Measurements from ENCODE around the gene CCDC68. TPM values are rescaled to one million over a fixed set of nuclear protein-coding genes. Genes with fewer than 3 reads are reported as not detected.
"Not testable (repeated sequence)": the region's sequence is repeated elsewhere in the genome, so short reads cannot be mapped to it uniquely, and the experiment has no call there.

Gene CCDC68, protein sequence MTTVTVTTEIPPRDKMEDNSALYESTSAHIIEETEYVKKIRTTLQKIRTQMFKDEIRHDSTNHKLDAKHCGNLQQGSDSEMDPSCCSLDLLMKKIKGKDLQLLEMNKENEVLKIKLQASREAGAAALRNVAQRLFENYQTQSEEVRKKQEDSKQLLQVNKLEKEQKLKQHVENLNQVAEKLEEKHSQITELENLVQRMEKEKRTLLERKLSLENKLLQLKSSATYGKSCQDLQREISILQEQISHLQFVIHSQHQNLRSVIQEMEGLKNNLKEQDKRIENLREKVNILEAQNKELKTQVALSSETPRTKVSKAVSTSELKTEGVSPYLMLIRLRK
- polyA plus RNA-seq (ENCODE audit: insufficient read length in 4 of 4): 10 to 100 TPM in 1 of 4 donors, 1 to 10 TPM in 3; 3.2 to 12.0 (median 9.2) TPM

DNA sequence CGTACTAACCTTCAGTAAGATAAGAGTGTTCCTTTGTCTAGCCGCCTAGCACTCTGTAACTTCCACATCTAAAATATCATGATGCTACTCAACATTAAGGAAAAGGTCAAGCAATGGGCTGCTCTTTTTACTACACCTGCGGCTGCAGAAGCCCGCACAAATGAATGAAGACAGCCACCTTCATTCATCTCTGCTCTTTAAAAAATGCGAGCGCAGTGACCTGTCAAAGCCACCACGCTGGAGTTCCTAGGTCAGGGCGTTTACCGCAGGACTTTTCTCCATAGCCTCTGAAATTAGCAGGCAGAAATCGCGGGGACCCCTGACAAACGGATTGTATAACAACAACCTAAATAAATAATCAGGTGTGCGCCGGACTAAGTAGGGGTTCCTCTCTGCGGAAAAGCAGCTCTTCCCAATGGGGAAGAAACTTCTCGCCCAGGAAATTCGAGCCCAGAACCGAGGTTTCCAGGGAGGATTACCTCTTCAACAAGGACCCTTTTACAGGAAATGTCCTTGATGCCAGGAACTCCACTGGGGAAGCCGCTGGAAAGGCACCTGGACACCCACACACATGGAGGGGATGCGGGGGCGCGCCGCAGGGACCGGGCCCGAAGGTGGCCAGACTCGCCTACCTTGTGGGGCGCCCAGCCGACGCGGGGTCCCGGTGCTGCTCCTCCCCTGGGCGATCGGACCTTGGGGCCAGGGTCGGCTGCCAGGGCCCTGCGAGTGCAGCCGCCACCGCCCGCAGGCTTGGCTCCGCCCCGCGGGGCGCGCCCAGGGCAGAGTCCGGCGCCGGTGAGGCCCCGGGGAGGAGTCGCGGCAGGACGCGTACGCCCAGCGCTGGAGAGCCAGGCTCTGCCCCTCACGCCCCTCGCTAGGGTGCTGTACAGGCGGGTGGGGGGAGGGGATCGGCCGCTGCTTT, at the start of gene CCDC68:
CCDC68 (minus strand) TSS at position 758 of the 922 bp plus-strand sequence. CDS start 16,670 bp downstream, outside the sequence.
- peak in 1 of 4 donors; percentile 42 for DNase-seq (ENCODE audit: low read depth in 4 of 4, low spot score in 3 of 4)

DNA sequence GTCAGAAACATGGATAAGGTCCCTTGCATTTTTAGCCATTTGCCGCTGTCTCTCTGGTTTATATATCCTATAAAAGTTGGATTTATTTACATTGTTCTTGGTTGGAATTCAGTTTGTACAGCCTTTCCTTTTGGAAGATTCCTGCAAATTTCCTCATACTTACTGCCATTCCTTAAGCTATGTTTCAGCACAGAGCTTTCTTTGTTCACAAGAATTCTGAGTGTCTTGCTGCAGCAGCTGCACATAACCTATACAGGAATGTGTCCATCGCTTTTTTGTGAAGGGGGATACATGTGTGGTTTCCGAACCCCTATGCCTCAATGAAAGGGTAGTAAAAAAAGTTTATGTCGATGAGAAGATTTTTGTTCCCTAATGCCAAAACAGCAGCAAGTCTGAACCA, 48.3 kb upstream of the CCDC68 start:
- DNase-seq (ENCODE audit: low read depth in 4 of 4, low spot score in 3 of 4): no peak

DNA sequence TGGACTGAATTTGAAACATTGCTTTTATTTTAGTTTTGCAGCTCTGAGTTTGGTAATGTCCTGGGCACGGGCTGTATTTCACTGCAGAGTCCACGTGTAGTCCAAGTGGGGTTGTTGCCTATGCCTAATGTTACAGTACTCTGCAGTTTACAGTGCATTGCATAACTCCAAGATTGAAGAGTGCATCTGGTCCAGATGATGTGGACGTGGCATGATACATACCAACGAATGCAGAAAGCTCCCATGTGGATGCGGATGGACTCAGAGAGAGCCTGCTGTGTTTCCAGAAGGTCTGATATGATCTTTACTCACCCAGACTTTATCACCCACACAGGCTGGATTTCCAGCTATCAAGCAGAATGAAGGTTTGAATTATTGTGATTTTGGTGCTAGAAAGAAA, 44.4 kb upstream of the CCDC68 start:
- DNase-seq (ENCODE audit: low read depth in 4 of 4, low spot score in 3 of 4): no peak

DNA sequence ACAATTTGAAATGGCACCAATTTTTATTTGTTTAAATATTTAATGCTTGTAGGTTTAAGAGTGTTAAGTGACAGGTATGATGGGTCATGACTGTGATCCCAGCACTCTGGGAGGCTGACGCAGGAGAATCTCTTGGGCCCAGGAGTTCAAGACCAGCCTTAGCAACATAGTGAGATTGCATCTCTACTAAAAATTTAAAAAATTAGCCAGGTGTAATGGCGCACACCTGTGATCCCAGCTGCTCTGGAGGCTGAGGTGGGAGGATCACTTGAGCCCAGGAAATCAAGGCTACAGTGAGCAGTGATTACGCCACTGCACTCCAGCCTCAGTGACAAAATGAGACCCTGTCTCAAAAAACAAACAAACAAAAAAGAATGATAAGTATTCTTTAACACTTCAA, 43.0 kb upstream of the CCDC68 start:
- DNase-seq (ENCODE audit: low read depth in 4 of 4, low spot score in 3 of 4): no peak

DNA sequence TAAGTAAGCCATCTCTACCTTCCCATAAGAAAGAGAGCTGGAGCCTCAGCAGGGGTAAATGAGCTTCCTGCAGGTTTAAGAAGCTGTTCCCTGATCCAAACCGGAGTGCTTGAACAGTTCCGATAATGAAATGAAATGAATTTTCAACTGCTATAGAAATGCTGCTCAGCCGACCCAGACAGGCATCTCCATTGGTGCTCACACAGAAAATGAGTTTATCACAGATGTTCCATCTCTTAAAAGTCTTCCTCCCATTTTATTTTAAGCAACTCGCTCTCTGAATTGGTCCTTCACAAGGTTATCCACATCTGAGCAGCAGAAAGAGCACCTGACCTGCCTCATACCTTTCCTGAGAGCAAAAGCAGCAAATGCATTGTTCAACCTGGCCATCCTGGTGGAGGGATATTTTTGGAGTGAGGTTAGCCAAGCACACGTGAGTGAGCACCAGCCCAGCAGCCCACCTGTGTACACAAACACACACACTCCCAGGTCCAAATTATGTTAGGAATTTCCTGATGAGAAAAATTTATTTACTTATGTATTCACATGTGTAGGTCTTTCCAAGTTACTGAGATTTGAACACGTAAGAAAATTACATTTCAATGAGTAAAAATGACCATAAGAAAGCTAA, 42.2 kb upstream of the CCDC68 start:
- DNase-seq (ENCODE audit: low read depth in 4 of 4, low spot score in 3 of 4): no peak

DNA sequence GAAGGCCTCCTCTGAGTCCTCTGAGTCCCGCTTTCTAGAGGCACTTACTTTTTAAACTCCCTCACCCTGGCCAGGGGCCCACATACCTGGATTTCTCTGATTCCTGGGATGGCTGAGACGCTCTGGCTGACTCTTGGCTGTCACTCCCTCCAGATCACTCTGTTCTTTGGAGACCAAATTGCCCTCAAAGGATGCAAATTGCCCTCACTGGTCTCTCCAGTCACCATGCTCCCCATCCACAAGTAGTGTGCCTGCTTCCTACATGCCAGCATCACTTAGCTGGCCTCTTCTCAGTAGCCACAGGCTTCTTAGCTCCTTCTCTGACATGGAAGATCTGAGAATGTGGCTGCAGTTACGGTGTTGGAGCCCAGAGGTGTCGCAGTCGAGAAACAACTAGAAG, 41.3 kb upstream of the CCDC68 start:
- no peak for DNase-seq (ENCODE audit: low read depth in 4 of 4, low spot score in 3 of 4)

DNA sequence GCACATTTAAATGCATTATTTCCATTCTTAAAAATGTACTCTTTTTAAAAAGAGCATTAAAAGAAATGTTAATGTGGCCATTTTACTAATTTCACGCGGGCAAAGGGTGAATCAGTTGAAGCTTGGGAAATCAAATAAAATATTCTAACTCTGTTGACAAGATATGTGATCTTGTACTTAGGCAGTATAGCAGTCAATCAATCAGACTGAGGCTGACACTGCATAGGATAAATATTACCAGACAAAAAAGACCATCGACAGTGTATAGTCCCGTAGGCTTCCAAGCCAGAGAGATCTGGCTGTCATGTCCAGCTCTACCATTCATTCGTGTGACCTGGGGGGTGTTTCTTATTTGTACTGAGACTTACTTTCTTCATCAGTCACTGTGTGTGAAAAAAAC, 39.8 kb upstream of the CCDC68 start:
- no peak for DNase-seq (ENCODE audit: low read depth in 4 of 4, low spot score in 3 of 4)

DNA sequence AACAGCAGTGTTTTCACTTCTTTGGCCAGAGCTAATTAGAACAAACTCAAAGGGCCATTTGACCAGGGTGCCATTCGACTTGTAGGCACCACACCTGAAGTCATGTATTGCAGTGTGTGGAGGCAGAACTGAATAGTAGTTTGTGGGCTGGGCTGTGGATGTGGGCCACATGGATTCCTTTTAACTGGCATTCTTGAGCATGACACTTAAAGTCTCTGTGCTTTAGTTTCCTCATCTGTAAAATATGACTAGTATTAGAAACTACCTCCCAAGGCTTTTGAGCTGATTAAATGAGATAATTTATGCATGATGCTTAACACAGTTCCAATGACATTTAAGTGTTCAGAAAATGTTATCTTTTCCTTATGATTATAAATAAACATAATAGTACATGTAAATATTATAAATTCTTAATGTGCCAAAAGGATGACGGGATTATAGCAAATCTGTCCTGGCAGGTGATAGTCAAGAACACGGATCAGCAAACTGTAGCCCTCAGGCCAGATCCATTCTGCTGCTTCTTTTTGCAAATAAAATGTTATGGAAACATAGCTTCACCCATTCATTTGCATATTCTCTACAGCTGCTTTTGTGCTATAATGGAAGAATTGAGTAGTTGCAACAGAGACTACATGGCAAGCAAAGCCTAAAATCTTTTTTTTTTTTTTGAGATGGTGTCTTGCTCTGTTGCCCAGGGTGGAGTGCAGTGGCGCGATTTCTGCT, 36.3 kb upstream of the CCDC68 start:
- no peak for DNase-seq (ENCODE audit: low read depth in 4 of 4, low spot score in 3 of 4)

DNA sequence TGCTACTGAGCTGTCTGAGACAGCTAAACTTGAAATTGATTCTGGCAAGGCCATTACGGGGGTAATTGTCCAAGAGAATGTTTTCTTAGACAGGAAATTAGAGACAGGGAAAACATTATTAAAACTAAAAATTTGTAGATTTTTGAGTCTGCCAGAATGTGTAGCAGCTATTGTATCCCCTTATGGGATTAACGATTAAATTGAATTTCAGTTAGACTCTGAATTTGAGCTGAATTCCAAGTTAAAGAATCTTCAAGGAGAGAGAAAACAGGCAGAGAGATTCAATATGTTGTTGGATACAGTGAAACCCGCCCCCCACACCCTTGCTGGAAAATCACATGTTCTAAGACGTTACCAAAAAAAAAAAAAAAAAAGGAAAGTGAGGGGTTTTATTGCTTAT, 32.7 kb upstream of the CCDC68 start:
- no peak for DNase-seq (ENCODE audit: low read depth in 4 of 4, low spot score in 3 of 4)

DNA sequence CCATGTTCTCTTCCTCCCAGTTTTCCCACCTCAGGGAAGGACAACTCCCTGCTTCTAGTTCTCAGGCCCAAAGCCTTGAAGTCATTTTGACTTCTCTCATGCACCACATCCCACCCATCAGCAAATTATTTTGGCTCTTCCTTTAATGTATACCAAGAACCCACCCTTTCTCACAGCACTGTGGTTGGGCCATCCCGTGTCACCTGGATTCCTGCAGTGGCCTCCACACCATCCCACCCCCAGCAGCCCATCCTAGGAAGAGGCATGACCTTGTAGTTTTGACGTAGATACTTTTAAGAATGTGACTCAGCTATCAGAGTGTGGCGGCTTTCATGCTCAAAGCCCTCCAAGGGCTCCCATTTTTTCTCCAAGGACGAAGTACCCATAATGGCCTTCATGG, 25.6 kb upstream of the CCDC68 start:
- no peak for DNase-seq (ENCODE audit: low read depth in 4 of 4, low spot score in 3 of 4)

DNA sequence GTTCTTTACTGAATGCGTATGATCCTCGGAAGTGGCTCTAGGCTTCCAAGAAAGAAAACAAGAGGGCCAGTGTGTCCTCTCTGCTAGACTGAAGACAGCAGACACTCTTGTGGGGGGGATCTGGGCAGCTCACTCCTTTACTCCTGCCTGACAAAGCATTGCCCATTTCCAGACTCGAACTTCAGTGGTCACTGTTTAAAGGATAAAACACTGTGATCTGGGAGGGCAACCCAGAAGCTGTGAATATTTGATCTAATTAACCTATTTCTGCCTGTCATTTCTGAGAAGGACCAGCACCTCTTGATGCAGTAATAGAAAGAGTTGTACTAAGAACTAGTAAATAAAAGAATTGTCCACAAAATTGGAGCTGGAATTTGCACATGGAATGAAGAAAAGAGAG, 24.5 kb upstream of the CCDC68 start:
- DNase-seq (ENCODE audit: low read depth in 4 of 4, low spot score in 3 of 4): no peak

DNA sequence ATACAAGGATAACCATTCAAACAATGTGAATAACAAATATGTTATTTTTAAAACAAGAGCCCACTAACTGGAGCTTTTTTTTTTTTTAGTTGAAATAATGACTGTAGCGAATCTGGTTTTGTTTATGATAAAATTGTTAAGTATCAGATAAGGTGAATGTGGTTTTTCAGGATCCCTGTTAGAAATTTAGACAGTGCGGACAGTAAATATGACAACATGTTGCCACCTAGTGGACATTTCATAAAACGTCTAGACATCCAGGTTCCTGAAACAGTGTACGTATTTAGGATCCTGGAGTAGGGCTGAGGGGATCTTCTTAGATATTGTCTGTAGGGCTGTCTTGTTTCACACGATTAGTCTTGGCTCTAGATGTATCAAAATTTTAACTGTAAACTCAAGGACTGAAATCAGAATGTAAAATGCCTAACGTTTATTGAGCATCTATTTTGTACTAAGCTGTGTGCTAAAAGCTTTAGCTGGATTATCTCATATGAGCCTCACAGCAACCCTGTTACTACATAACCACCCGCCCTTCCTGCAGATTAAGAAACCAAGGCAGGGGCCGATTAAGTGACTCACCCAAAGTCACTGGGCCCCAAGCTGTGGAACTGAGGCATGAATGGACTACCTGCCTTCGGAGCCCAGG, 23.9 kb upstream of the CCDC68 start:
- peak in 3 of 4 donors; percentile 14 to 29 (median 15) for DNase-seq (ENCODE audit: low read depth in 4 of 4, low spot score in 3 of 4)

DNA sequence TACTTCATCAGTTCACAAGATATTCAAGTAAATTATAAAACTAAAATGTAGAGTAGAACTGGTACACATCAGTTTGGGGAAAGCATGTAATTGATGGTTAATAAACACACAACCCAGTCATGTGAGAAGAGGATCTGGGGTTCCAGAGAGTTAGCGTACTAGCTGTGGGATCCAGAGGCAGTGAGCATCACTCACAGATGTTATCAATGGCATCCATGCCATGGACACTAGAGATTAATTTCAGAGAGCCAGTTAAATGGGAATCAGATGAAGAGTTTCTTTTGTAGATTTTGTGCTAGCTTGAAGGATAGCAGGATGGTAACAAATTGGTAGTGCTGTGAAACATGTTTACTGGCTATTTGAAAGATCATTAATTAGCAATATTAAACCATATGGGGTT, 21.8 kb upstream of the CCDC68 start:
- no peak for DNase-seq (ENCODE audit: low read depth in 4 of 4, low spot score in 3 of 4)

DNA sequence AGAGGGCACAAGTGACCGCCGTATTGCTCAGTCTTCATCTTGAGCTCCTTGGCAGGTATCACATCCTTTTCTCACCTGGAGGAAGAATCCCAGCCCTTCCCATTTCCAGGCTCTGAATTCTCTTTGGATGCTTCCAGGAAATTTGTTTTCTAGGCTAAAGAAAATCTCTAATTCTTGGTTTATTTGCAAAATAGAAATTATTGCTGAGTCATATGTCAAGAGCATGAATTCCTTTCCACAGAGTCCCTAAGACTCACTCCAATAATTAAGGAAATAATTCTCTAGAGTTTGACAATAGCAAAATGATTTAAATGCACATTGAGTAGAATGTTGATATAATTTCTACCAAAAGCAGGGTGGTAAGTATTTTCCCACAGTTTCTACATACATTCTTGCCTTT, 16.3 kb upstream of the CCDC68 start:
- DNase-seq (ENCODE audit: low read depth in 4 of 4, low spot score in 3 of 4): no peak

DNA sequence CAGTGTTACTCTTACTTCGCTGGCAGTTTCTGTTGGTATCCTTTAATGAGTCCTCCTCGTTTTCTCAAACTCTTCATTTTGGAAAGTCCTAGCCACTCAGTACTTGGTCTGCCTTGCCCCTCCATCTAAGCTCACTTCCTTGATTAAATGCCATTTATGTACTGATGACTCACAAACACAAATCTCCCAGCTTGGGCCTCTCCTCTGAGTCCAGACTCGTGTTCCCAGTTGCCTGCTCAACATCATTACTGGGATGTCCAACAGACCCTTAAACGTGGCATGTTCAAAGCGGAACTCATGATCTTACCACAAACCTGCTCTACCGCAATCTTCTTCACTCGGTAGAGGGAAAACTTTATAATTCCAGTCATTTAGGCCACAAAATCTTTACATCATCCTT, 13.8 kb upstream of the CCDC68 start:
- DNase-seq (ENCODE audit: low read depth in 4 of 4, low spot score in 3 of 4): no peak

DNA sequence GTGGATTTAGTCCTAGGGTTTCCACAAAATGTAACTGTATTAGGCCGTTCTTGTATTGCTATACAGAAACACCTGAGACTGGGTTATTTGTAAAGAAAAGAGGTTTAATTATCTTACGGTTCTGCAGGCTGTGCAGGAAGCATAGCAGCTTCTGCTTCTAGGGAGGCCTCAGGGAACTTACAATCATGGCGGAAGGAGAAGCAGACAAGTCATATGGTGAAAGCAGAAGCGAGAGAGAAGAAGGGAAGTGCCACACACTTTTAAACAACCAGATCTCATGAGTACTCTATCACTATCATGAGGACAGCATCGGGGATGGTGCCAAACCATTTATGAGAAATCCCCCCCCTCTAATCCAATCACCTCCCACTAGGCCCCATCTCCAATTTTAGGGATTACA, 9.5 kb upstream of the CCDC68 start:
- DNase-seq (ENCODE audit: low read depth in 4 of 4, low spot score in 3 of 4): no peak

DNA sequence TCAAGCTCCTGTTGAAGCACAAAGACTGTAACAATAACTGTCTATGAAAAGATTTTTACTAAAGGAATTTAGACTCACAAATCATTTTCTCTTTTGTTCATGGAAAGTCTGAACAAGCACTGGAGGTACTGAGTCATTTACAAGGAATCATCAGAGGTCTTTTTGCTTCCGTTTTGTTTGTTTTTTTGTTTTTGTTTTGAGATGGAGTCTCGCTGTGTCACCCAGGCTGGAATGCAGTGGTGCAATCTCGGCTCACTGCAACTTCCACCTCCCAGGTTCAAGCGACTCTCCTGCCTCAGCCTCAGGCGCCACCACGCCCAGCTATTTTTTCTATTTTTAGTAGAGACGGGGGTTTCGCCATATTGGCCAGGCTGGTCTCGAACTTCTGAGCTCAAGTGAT, 9.0 kb upstream of the CCDC68 start:
- not testable (repeated sequence) for DNase-seq (ENCODE audit: low read depth in 4 of 4, low spot score in 3 of 4)

DNA sequence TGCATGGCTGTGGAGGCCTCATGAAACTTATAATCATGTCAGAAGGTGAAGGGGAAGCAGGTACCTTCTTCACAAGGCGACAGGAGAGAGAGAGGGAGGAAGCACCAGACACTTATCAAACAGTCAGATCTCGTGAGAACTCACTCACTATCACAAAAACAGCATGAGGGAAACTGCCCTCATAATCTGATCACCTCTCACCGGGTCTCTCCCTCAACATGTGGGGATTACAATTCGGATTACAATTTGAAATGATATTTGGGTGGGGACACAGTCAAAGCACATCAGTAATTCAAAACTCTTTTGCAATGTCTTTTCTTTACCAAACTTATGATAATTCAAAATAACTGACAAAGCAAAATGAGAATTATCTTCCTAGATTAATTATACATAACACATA, 8.5 kb upstream of the CCDC68 start:
- DNase-seq (ENCODE audit: low read depth in 4 of 4, low spot score in 3 of 4): no peak

DNA sequence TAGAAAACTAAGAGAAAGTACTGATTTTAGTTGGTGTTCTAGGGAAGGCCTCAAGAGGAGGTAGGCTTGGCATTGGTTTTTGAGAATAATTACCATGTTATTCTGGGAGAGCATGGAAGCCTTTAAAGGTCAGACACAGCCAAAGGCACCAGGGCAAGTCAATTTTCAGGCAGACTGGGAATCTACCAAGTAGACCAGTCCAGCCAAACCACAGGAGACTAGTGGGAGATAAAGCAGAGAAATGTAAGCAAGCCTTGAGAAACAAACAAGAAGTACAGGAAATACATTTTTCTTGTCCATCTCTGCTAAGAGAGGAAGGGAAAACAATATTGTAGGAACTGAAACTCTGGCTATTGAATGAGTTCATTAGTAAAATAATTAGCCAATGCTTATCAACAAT, 5.5 kb upstream of the CCDC68 start:
- no peak for DNase-seq (ENCODE audit: low read depth in 4 of 4, low spot score in 3 of 4)

Data from left renal pelvis (tissue), 4 donors.